CD4-positive, alpha-beta T cell (primary cell): ENCODE data around the gene ROPN1L. TPM values are rescaled to one million over a fixed set of nuclear protein-coding genes. Genes with fewer than 3 reads are reported as not detected.
"Not testable (repeated sequence)": the region's sequence is repeated elsewhere in the genome, so short reads cannot be mapped to it uniquely, and the experiment has no call there.

Experiments
- ATAC-seq: fragments of 200-7000 bp; cut with Tn5 transposase; one replicate; pipeline ENCODE4 v1.10.0; 2022; ENCODE audit warnings: mild to moderate bottlenecking; ENCODE audit not compliant: poor library complexity
- CTCF ChIA-PET: fragments of 350-600 bp; sonication (Branson Sonifier 250); formaldehyde crosslinking; loops from one replicate; lab custom pipeline; 2021; ENCODE audit warnings: antibody characterized with exemption, inconsistent platforms; lab: Charles Lee
- POLR2A ChIA-PET: fragments of 350-600 bp; sonication (Branson Sonifier 250); formaldehyde crosslinking; loops from one replicate; lab custom pipeline; 2021; ENCODE audit warnings: antibody characterized with exemption, inconsistent platforms; lab: Charles Lee
- DNase-seq, 14 experiments: peaks; one replicate each; pipeline ENCODE4 v3.0.0-alpha.2; 2013 to 2020; ENCODE audit warnings: mixed read lengths in 2 of 14
- H3K27ac ChIP-seq, 2 donors: one replicate each; pipeline versions ENCODE4 v1.5.1 to v1.7.0; 2013; ENCODE audit warnings: low read length in 2 of 2, low read depth in 1 of 2, mild to moderate bottlenecking in 1 of 2
- H3K27me3 ChIP-seq, 2 experiments: 1 replicate in 1 of 2; 2 replicates in 1 of 2; pipeline versions ENCODE4 v1.6.1 to v1.7.0; 2013; ENCODE audit warnings: low read length in 2 of 2, control low read depth in 1 of 2, mild to moderate bottlenecking in 1 of 2, moderate library complexity in 1 of 2; ENCODE audit not compliant: insufficient read depth in 2 of 2, control insufficient read depth in 1 of 2
- H3K36me3 ChIP-seq: one replicate; pipeline ENCODE4 v1.6.1; 2013; ENCODE audit warnings: low read length, control low read depth; ENCODE audit not compliant: insufficient read depth
- H3K4me1 ChIP-seq: one replicate; pipeline ENCODE4 v1.6.1; 2013; ENCODE audit warnings: low read length, control low read depth; ENCODE audit not compliant: insufficient read depth
- H3K4me3 ChIP-seq: one replicate; pipeline ENCODE4 v1.5.1; 2013; ENCODE audit warnings: mild to moderate bottlenecking, low read length, moderate library complexity
- H3K9me3 ChIP-seq, 2 experiments: 1 replicate in 1 of 2; 2 replicates in 1 of 2; pipeline versions ENCODE4 v1.6.1 to v1.7.0; 2013; ENCODE audit warnings: low read length in 2 of 2, mild to moderate bottlenecking in 2 of 2, control low read depth in 1 of 2, moderate library complexity in 1 of 2; ENCODE audit not compliant: control insufficient read depth in 1 of 2, insufficient read depth in 1 of 2
- H3K27ac Mint-ChIP-seq: one replicate; pipeline ENCODE4 v1.8.0; 2020; ENCODE audit warnings: mixed read lengths
- H3K27me3 Mint-ChIP-seq: one replicate; pipeline ENCODE4 v1.8.0; 2021; ENCODE audit warnings: mixed read lengths
- H3K36me3 Mint-ChIP-seq: one replicate; pipeline ENCODE4 v1.8.0; 2021; ENCODE audit warnings: low read depth, mixed read lengths
- H3K4me1 Mint-ChIP-seq: one replicate; pipeline ENCODE4 v1.8.0; 2021; ENCODE audit warnings: low read depth, mixed read lengths
- H3K4me3 Mint-ChIP-seq: one replicate; pipeline ENCODE4 v1.8.0; 2020; ENCODE audit warnings: mild to moderate bottlenecking, mixed read lengths
- H3K9me3 Mint-ChIP-seq: one replicate; pipeline ENCODE4 v1.8.0; 2020; ENCODE audit warnings: mixed read lengths
- intact Hi-C, 2 experiments: fragments of 100-400 bp; cut with DNase I in 1 of 2; cut with micrococcal nuclease in 1 of 2; formaldehyde crosslinking; loops; one replicate each; pipeline versions ENCODE4 v1.15.1 to v1.9.0; 2023 to 2025; cut with DNase I, micrococcal nuclease
- microRNA-seq: library from miRNA; unstranded; fragments of <30 nt; microRNA quantifications from one replicate; pipeline ENCODE4 v1.2.0, GENCODE V29; 2021; ENCODE audit warnings: borderline microRNAs expressed, borderline replicate concordance
- total RNA-seq, 174 experiments: library from RNA in 2 of 174; stranded (reverse) in 2 of 174; gene quantifications; one replicate each; pipeline ENCODE4 v1.2.3 and lab custom pipeline; 2021 to 2026
- TF ChIP-seq, protein P1 (sequence below): fragments of 200-600 bp; IDR thresholded peaks from one replicate; pipeline ENCODE4 v1.8.0; 2022; ENCODE audit warnings: antibody characterized with exemption, mild to moderate bottlenecking

Gene ROPN1L
- total RNA-seq, 2 experiments from 2014 or later: 0.42 to 0.58 TPM

DNA sequence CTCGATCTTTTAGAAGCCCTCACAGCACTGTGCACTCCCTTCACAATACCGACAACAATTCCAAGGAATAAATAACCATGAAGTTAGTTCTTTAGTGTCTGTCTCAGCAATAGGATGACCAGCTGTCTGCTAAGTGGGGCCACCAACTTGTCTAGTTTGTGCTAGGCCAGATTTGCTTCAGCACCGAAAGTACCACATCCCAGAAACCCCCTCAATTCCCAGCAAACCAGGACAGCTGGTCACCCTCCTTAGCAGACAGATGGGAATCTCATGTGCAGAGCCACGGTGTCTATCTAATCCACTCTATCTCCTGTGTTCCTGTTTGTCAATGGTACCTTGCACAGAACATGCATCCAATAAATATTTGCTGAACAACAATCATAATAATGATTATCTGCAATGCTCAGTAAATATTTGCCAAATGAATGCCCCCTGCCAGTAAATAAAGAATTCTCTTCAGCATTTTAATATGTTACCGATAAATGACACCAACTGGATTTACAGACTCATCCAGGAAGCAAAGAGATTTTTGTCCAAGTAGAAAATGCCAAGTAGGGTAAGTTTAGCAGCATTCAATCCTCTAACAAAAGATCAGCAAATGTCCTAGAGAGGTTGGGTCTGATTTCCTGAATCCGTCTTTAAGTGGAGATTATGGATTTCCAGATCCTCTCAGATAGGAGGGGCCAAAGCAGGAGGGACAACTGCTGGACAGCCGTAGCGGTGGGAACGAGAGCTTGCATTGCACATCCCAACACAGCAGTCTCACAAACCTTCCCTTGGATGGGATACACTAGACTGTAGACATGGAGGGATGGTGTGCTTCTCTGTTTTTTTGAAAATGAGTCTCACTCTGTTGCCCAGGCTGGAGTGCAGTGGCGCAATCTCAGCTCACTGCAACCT, 70.3 kb downstream of the ROPN1L start:
- intact Hi-C loops: no loop called here

DNA sequence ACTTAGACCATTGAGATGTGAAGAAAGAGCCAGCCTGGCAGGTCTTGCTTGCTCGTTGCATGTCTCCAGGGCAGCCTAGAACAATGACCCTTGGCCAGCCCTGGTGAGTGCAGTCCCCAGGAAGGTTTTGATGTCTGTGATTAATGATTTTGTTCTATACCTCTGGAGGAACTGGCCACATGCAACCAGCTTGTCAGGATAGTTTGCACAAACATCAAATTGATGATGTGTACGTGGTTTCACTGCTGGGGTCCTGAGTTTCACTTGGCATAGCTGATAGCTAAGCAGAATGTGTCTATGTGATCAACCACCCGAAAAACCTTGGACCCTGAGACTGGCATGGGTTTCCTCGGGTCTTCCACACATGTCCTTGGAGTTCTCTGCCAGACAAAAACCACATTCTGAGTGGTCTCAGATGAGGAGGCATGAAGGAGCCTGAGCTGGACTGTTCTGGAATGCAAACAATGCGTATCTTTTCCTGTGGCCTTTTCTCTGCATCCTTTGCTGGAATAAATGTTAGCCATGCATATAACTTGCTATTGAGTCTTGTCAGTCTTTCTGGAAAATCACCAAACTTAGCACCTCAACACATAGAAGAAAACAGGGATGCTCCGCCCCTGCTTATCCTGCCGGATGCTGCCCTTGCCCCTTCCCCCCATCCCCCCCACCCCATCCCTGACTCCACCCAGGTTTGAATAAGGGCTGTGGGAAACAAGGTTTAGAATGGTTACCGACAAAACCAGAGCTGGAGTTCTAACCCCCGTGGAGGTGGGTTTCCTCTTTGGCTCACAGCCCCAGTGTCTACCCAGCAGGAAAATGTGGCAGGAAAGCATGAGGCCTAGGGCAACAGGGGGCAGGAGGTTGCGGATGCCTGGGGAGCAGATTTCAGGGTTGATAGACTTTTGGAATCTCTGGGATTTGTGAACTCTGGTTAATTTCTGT, 72.1 kb downstream of the ROPN1L start:
- TF ChIP-seq, protein P1, sequence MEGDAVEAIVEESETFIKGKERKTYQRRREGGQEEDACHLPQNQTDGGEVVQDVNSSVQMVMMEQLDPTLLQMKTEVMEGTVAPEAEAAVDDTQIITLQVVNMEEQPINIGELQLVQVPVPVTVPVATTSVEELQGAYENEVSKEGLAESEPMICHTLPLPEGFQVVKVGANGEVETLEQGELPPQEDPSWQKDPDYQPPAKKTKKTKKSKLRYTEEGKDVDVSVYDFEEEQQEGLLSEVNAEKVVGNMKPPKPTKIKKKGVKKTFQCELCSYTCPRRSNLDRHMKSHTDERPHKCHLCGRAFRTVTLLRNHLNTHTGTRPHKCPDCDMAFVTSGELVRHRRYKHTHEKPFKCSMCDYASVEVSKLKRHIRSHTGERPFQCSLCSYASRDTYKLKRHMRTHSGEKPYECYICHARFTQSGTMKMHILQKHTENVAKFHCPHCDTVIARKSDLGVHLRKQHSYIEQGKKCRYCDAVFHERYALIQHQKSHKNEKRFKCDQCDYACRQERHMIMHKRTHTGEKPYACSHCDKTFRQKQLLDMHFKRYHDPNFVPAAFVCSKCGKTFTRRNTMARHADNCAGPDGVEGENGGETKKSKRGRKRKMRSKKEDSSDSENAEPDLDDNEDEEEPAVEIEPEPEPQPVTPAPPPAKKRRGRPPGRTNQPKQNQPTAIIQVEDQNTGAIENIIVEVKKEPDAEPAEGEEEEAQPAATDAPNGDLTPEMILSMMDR: no peak
- POLR2A ChIA-PET: no interaction called here
- no peak for DNase-seq
- Mint-ChIP-seq H3K27me3 (no peaks in the 10 kb centered on the region), H3K36me3 (no peaks in the 10 kb centered on the region), H3K27ac (no peak overlapping the region), H3K4me3 (no peak overlapping the region), H3K4me1 (no peaks in the 10 kb centered on the region), H3K9me3 (no peaks in the 10 kb centered on the region)
- ATAC-seq: no peak
- Histone ChIP-seq H3K27me3 (no peaks in the 10 kb centered on the region), H3K4me3 (no peak overlapping the region), H3K4me1 (no peaks in the 10 kb centered on the region), H3K27ac (no peak overlapping the region), H3K36me3 (no peaks in the 10 kb centered on the region), H3K9me3 (peaks cover 0 to 4% of the 10 kb centered on the region in 2 experiments)
- intact Hi-C loops: no loop called here
- CTCF ChIA-PET: no interaction called here

More for the DNA sequence above, 70.3 kb downstream of the ROPN1L start:
- H3K36me3 ChIP-seq: no peaks in the 10 kb centered on the region
- no peaks in the 10 kb centered on the region for H3K36me3 Mint-ChIP-seq
- no peak overlapping the region for H3K27ac ChIP-seq
- DNase-seq (no peak), ATAC-seq (no peak)
- TF ChIP-seq, protein P1: no peak
- no peaks in the 10 kb centered on the region for H3K4me1 ChIP-seq
- no peaks in the 10 kb centered on the region for H3K9me3 Mint-ChIP-seq
- POLR2A ChIA-PET: no interaction called here
- no peaks in the 10 kb centered on the region for H3K4me1 Mint-ChIP-seq
- no peak overlapping the region for H3K4me3 Mint-ChIP-seq
- H3K4me3 ChIP-seq: no peak overlapping the region
- CTCF ChIA-PET: no interaction called here
- H3K27ac Mint-ChIP-seq: no peak overlapping the region
- peaks cover 0 to 4% of the 10 kb centered on the region in 2 experiments for H3K9me3 ChIP-seq
- no peaks in the 10 kb centered on the region for H3K27me3 Mint-ChIP-seq
- no peaks in the 10 kb centered on the region for H3K27me3 ChIP-seq

DNA sequence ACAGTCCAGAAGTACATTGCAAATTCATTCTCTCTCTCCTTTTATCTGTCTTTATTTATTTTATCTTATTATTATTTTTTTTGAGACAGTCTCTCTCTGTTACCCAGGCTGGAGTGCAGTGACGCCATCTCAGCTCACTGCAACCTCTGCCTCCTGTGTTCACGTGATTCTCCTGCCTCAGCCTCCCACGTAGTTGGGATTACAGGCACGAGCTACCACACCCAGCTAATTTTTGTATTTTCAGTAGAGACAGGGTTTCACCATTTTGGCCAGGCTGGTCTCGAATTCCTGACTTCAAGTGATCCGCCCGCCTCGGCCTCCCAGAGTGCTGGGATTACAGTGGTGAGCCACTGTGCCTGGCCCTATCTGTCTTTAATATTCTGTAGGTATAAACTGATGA, 72.9 kb downstream of the ROPN1L start:
- H3K9me3 ChIP-seq, DNase-seq, CTCF ChIA-PET, H3K4me1 Mint-ChIP-seq, H3K27ac Mint-ChIP-seq, H3K27me3 Mint-ChIP-seq, POLR2A ChIA-PET, H3K4me1 ChIP-seq, H3K27me3 ChIP-seq, ATAC-seq, intact Hi-C loops, H3K4me3 Mint-ChIP-seq, H3K36me3 ChIP-seq, H3K4me3 ChIP-seq, H3K9me3 Mint-ChIP-seq, H3K27ac ChIP-seq, H3K36me3 Mint-ChIP-seq: not testable (repeated sequence)

Small RNAs within 50 kb of the gene (microRNA-seq; reads per million reads assigned to microRNA genes)
- not detected for gene MIR6131

Other genes starting within 250 kb of the ROPN1L start
- gene ATPSCKMT, start 192.0 kb upstream of the ROPN1L start, total RNA-seq: 1 to 10 TPM; 2.6 to 3.2 TPM
- 10 to 100 TPM; 27.4 to 32.0 TPM for gene CCT5, start 191.6 kb upstream of the ROPN1L start, total RNA-seq
- gene CMBL, start 134.0 kb upstream of the ROPN1L start, total RNA-seq: under 1 TPM in 1 of 2 experiments, not detected in 1; 0.36 TPM
- gene MARCHF6, start 88.2 kb upstream of the ROPN1L start, total RNA-seq: 100 to 1,000 TPM; 176 to 182 TPM
- gene ANKRD33B, start 122.2 kb downstream of the ROPN1L start, total RNA-seq: 1 to 10 TPM in 1 of 2 experiments, under 1 TPM in 1; 0.99 to 1.3 TPM